B cell (primary cell): ENCODE results near the gene SEMA4F.

Experiments
- EZH2 ChIP-seq: IDR thresholded peaks from 2 replicates; pipeline ENCODE4 v1.6.1; 2012; ENCODE audit warnings: borderline replicate concordance, low read depth, mild to moderate bottlenecking, moderate library complexity, low read length; ENCODE audit not compliant: insufficient read depth, poor library complexity, severe bottlenecking
- TF ChIP-seq, protein P1 (sequence below): fragments of 200-600 bp; IDR thresholded peaks from one replicate; pipeline ENCODE4 v1.8.0; 2022; ENCODE audit warnings: antibody characterized with exemption, mild to moderate bottlenecking

DNA sequence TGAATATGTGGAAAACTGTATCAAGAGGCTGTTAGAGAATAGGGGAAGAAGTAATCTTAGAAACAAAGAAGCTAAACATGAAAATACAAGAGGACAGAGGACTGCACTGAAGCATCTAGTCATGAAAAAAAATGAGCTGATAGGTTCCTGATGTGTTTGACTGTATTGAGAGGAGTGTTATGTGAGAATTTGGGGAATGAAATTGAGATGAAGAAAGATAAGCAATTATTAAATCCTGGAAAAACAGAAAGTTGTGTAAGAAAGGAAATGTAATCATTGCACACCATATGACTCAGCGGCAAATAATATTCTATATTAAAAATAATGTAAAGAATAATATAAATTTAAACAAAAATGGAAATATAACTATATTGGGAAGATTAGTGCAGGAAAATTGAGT, 71.2 kb downstream of the SEMA4F start:
- TF ChIP-seq, protein P1, sequence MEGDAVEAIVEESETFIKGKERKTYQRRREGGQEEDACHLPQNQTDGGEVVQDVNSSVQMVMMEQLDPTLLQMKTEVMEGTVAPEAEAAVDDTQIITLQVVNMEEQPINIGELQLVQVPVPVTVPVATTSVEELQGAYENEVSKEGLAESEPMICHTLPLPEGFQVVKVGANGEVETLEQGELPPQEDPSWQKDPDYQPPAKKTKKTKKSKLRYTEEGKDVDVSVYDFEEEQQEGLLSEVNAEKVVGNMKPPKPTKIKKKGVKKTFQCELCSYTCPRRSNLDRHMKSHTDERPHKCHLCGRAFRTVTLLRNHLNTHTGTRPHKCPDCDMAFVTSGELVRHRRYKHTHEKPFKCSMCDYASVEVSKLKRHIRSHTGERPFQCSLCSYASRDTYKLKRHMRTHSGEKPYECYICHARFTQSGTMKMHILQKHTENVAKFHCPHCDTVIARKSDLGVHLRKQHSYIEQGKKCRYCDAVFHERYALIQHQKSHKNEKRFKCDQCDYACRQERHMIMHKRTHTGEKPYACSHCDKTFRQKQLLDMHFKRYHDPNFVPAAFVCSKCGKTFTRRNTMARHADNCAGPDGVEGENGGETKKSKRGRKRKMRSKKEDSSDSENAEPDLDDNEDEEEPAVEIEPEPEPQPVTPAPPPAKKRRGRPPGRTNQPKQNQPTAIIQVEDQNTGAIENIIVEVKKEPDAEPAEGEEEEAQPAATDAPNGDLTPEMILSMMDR = no peak
- no peak for TF ChIP-seq EZH2
